Measurements from ENCODE around the gene KIF17. TPM values are rescaled to one million over a fixed set of nuclear protein-coding genes. Genes with fewer than 3 reads are reported as not detected.

The KIF17 gene
- total RNA-seq, 1 donor from 2014 or later = 2.2 TPM

GRCh38 chr1:20634594-20635084, 83.2 kb downstream of the KIF17 start:
- Histone ChIP-seq H3F3A (ENCODE audit: low read depth) (peaks cover 15% of the 10 kb centered on the region), H3K4me3 (peak overlapping the region; percentile 91), H4K20me1 (ENCODE audit: low read depth) (no peaks in the 10 kb centered on the region), H3K9me3 (ENCODE audit: low read depth) (no peaks in the 10 kb centered on the region), H3K4me2 (peak overlapping the region; percentile 99), H3K27me3 (no peaks in the 10 kb centered on the region), H3K79me2 (ENCODE audit: low read depth) (no peaks in the 10 kb centered on the region), H2AFZ (replicated peaks) (peak overlapping the region; percentile 99), H3K27ac (no peak overlapping the region), H3K4me1 (peaks cover 8% of the 10 kb centered on the region), H3K9ac (peak overlapping the region; percentile 31), H3K36me3 (no peaks in the 10 kb centered on the region)
- DNase-seq (ENCODE audit: low spot score) = peak; percentile 81
- Mint-ChIP-seq H3K4me3 (peak overlapping the region; percentile 92), H3K36me3 (no peaks in the 10 kb centered on the region), H3K27ac (no peak overlapping the region), H3K4me1 (peaks cover 14% of the 10 kb centered on the region), H3K9me3 (no peaks in the 10 kb centered on the region), H3K27me3 (ENCODE audit: insufficient read depth, low read depth) (peaks cover 3% of the 10 kb centered on the region)
- TF ChIP-seq EZH2 (IDR thresholded peaks at IDR 0.05) (no peak), EZH2phosphoT487 (IDR thresholded peaks at IDR 0.05) (no peak)
- TF ChIP-seq, protein P1, sequence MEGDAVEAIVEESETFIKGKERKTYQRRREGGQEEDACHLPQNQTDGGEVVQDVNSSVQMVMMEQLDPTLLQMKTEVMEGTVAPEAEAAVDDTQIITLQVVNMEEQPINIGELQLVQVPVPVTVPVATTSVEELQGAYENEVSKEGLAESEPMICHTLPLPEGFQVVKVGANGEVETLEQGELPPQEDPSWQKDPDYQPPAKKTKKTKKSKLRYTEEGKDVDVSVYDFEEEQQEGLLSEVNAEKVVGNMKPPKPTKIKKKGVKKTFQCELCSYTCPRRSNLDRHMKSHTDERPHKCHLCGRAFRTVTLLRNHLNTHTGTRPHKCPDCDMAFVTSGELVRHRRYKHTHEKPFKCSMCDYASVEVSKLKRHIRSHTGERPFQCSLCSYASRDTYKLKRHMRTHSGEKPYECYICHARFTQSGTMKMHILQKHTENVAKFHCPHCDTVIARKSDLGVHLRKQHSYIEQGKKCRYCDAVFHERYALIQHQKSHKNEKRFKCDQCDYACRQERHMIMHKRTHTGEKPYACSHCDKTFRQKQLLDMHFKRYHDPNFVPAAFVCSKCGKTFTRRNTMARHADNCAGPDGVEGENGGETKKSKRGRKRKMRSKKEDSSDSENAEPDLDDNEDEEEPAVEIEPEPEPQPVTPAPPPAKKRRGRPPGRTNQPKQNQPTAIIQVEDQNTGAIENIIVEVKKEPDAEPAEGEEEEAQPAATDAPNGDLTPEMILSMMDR (IDR thresholded peaks at IDR 0.05) = no peak

GRCh38 chr1:20634065-20634593, 83.7 kb downstream of the KIF17 start:
- Histone ChIP-seq H2AFZ (replicated peaks) (peak overlapping the region; percentile 99), H3K4me3 (peak overlapping the region; percentile 91), H3K9ac (peak overlapping the region; percentile 31), H4K20me1 (ENCODE audit: low read depth) (no peaks in the 10 kb centered on the region), H3K27me3 (no peaks in the 10 kb centered on the region), H3K27ac (no peak overlapping the region), H3K4me1 (peaks cover 8% of the 10 kb centered on the region), H3F3A (ENCODE audit: low read depth) (peaks cover 15% of the 10 kb centered on the region), H3K36me3 (no peaks in the 10 kb centered on the region), H3K9me3 (ENCODE audit: low read depth) (no peaks in the 10 kb centered on the region), H3K79me2 (ENCODE audit: low read depth) (no peaks in the 10 kb centered on the region), H3K4me2 (peak overlapping the region; percentile 99)
- TF ChIP-seq EZH2 (IDR thresholded peaks at IDR 0.05) (no peak), EZH2phosphoT487 (IDR thresholded peaks at IDR 0.05) (no peak)
- TF ChIP-seq, protein P1 (IDR thresholded peaks at IDR 0.05) = no peak
- Mint-ChIP-seq H3K27me3 (ENCODE audit: insufficient read depth, low read depth) (peaks cover 2% of the 10 kb centered on the region), H3K36me3 (no peaks in the 10 kb centered on the region), H3K4me3 (peak overlapping the region; percentile 92), H3K9me3 (peaks cover 3% of the 10 kb centered on the region), H3K4me1 (peaks cover 14% of the 10 kb centered on the region), H3K27ac (no peak overlapping the region)
- DNase-seq (ENCODE audit: low spot score) = peak; percentile 15

GRCh38 chr1:20633190-20634064, 84.4 kb downstream of the KIF17 start, which contains the start of gene PINK1:
PINK1 (plus strand) TSS chr1:20633458; CDS start chr1:20633549, 91 bp downstream.
- Histone ChIP-seq H3K4me1 (peaks cover 8% of the 10 kb centered on the region), H3K9me3 (ENCODE audit: low read depth) (no peaks in the 10 kb centered on the region), H3K4me2 (peak within 1 kb of the TSS; percentile 99), H3K27me3 (no peaks in the 10 kb centered on the region), H3K36me3 (no peaks in the 10 kb centered on the region), H3K79me2 (ENCODE audit: low read depth) (no peaks in the 10 kb centered on the region), H4K20me1 (ENCODE audit: low read depth) (no peaks in the 10 kb centered on the region), H2AFZ (replicated peaks) (peak within 1 kb of the TSS; percentile 99), H3K4me3 (peak within 1 kb of the TSS; percentile 91), H3K9ac (peak within 1 kb of the TSS; percentile 35), H3F3A (ENCODE audit: low read depth) (peaks cover 15% of the 10 kb centered on the region), H3K27ac (no peak within 1 kb of the TSS)
- Mint-ChIP-seq H3K36me3 (no peaks in the 10 kb centered on the region), H3K27me3 (ENCODE audit: insufficient read depth, low read depth) (no peaks in the 10 kb centered on the region), H3K9me3 (peaks cover 5% of the 10 kb centered on the region), H3K4me3 (peak within 1 kb of the TSS; percentile 92), H3K27ac (peak within 1 kb of the TSS; percentile 81), H3K4me1 (peaks cover 14% of the 10 kb centered on the region)
- peak; percentile 92 for DNase-seq (ENCODE audit: low spot score)
- TF ChIP-seq EZH2 (IDR thresholded peaks at IDR 0.05) = no peak
- TF ChIP-seq EZH2phosphoT487 (IDR thresholded peaks at IDR 0.05) = no peak
- TF ChIP-seq, protein P1 (IDR thresholded peaks at IDR 0.05) = peak; percentile 98

Data from neural progenitor cell (in vitro differentiated cells).